HepG2 (cell line): Measurements from ENCODE around the gene RERE. TPM values are rescaled to one million over a fixed set of nuclear protein-coding genes. Genes with fewer than 3 reads are reported as not detected.
A peak's percentile ranks its signal among the peaks of the same experiment; 100 is the strongest.

Experiments used
- AKNA ChIP-seq: sonication (generic); formaldehyde crosslinking; IDR thresholded peaks from 2 replicates; pipeline ENCODE4 v1.4.0; 2020; ENCODE audit warnings: missing genetic modification reagents, borderline replicate concordance
- ATF3 ChIP-seq: sonication (generic); formaldehyde crosslinking; IDR thresholded peaks from 2 replicates; pipeline ENCODE4 v1.4.0; 2020; ENCODE audit warnings: missing genetic modification reagents
- ATRX ChIP-seq: sonication (generic); formaldehyde crosslinking; IDR thresholded peaks from 2 replicates; pipeline ENCODE4 v1.4.0; 2020; ENCODE audit warnings: missing genetic modification reagents, borderline replicate concordance
- DBP ChIP-seq: sonication (generic); formaldehyde crosslinking; IDR thresholded peaks from 2 replicates; pipeline ENCODE4 v1.4.0; 2020; ENCODE audit warnings: missing genetic modification reagents; ENCODE audit errors: not compliant biosample characterization
- FOXA3 ChIP-seq: IDR thresholded peaks from 2 replicates; pipeline ENCODE4 v1.6.1; 2016; ENCODE audit warnings: missing genetic modification reagents, missing compliant biosample characterization
- GTF2F1 ChIP-seq: fragments of 150-350 bp; IDR thresholded peaks from 2 replicates; pipeline ENCODE4 v1.6.1; 2014; ENCODE audit warnings: low read length
- GTF3A ChIP-seq: sonication (generic); formaldehyde crosslinking; conservative IDR thresholded peaks from 2 replicates; pipeline ENCODE4 v1.4.0; 2020; ENCODE audit warnings: mild to moderate bottlenecking, missing genetic modification reagents
- HDAC2 ChIP-seq: sonication (generic); formaldehyde crosslinking; IDR thresholded peaks from 2 replicates; pipeline ENCODE4 v1.4.0; 2020; ENCODE audit warnings: missing genetic modification reagents
- HES4 ChIP-seq: sonication (generic); formaldehyde crosslinking; IDR thresholded peaks from 2 replicates; pipeline ENCODE4 v1.9.0; 2021; ENCODE audit warnings: mild to moderate bottlenecking, missing genetic modification reagents, borderline replicate concordance
- KLF6 ChIP-seq: IDR thresholded peaks from 2 replicates; pipeline ENCODE4 v1.8.0; 2016; ENCODE audit warnings: missing biosample characterization, missing genetic modification reagents
- LCORL ChIP-seq, 2 experiments: fragments of 450-650 bp in 1 of 2; sonication (generic) in 1 of 2; formaldehyde crosslinking in 1 of 2; IDR thresholded peaks; 2 replicates each; pipeline versions ENCODE4 v1.5.0 to v1.6.1; 2017 to 2020; ENCODE audit warnings: antibody characterized with exemption in 1 of 2, missing genetic modification reagents in 1 of 2
- MAFF ChIP-seq: IDR thresholded peaks from 2 replicates; pipeline ENCODE4 v1.6.1; 2011; ENCODE audit warnings: low read depth, low read length, improper control_type of control experiment
- MIER2 ChIP-seq: IDR thresholded peaks from 2 replicates; pipeline ENCODE4 v1.6.1; 2016; ENCODE audit warnings: missing biosample characterization, missing genetic modification reagents
- NFYC ChIP-seq: IDR thresholded peaks from 2 replicates; pipeline ENCODE4 v1.6.1; 2016; ENCODE audit warnings: missing genetic modification reagents, missing compliant biosample characterization
- NKX3-1 ChIP-seq: sonication (generic); formaldehyde crosslinking; IDR thresholded peaks from 2 replicates; pipeline ENCODE4 v1.5.0; 2020; ENCODE audit warnings: missing genetic modification reagents
- NR2F6 ChIP-seq, 2 experiments: IDR thresholded peaks; 2 replicates each; pipeline ENCODE4 v1.6.1; 2016; ENCODE audit warnings: antibody characterized with exemption in 1 of 2, mild to moderate bottlenecking in 1 of 2
- RBM39 ChIP-seq: fragments of 200-400 bp; formaldehyde crosslinking; IDR thresholded peaks from one replicate; pipeline ENCODE4 v1.6.1; 2018; ENCODE audit warnings: antibody characterized with exemption, mild to moderate bottlenecking, low read depth, low read length; ENCODE audit not compliant: poor library complexity, severe bottlenecking
- SMC3 ChIP-seq: IDR thresholded peaks from 2 replicates; pipeline ENCODE4 v1.6.1; 2011; ENCODE audit warnings: low read length, improper control_type of control experiment
- TARDBP ChIP-seq: sonication (generic); formaldehyde crosslinking; IDR thresholded peaks from 2 replicates; pipeline ENCODE4 v1.8.0; 2022; ENCODE audit warnings: mild to moderate bottlenecking, missing genetic modification reagents
- ZBTB37 ChIP-seq: sonication (generic); formaldehyde crosslinking; IDR thresholded peaks from 2 replicates; pipeline ENCODE4 v1.4.0; 2020; ENCODE audit warnings: mild to moderate bottlenecking, missing genetic modification reagents
- ZKSCAN1 ChIP-seq: fragments of 150-350 bp; IDR thresholded peaks from 2 replicates; pipeline ENCODE4 v1.6.1; 2014; ENCODE audit warnings: low read length
- ZNF121 ChIP-seq: sonication (generic); formaldehyde crosslinking; IDR thresholded peaks from 2 replicates; pipeline ENCODE4 v1.5.0; 2020; ENCODE audit warnings: mild to moderate bottlenecking, missing genetic modification reagents
- ZNF501 ChIP-seq: sonication (generic); formaldehyde crosslinking; IDR thresholded peaks from 2 replicates; pipeline ENCODE4 v1.5.1; 2020; ENCODE audit warnings: mild to moderate bottlenecking, moderate library complexity, missing genetic modification reagents
- polyA plus RNA-seq, 8 experiments: library from polyadenylated mRNA; depleted of rRNA in 3 of 8; stranded (reverse) in 7 of 8; unstranded in 1 of 8; fragments of >200 nt; fragmentation: Illumina TruSeq in 4 of 8; extraction: Trizol in 4 of 8; gene quantifications; 2 replicates each; pipeline versions ENCODE4 v1.2.1 to v1.2.3, GENCODE V29; 2011 to 2016; ENCODE audit warnings: low read depth in 4 of 8, missing spikeins in 1 of 8, mixed read lengths in 1 of 8; ENCODE audit not compliant: insufficient read depth in 1 of 8
- total RNA-seq, 5 experiments: library from RNA; depleted of rRNA; stranded (reverse); fragments of >200 nt; fragmentation: Illumina TruSeq; extraction: Trizol; gene quantifications; 2 replicates each; pipeline ENCODE4 v1.2.3, GENCODE V29; 2016; ENCODE audit warnings: low read depth in 1 of 5

The RERE gene
- total and polyA plus RNA-seq, 2 of the 13 experiments (the other 11 are each of a cell fraction or from before 2014, with no cell fraction given), result 18.3 to 21.9 TPM

- TF ChIP-seq HDAC2 (CRISPR knock-in tag), result peak; percentile 24; the same call in 1 of the 2 replicates
- TF ChIP-seq ZKSCAN1, result no peak
- TF ChIP-seq SMC3, result peak; percentile 98
- TF ChIP-seq NR2F6 (IDR thresholded peaks at IDR 0.05), result no peak
- TF ChIP-seq NR2F6 (CRISPR knock-in tag; IDR thresholded peaks at IDR 0.05), result peak; percentile 49; the same call in 1 of the 2 replicates
- TF ChIP-seq LCORL (IDR thresholded peaks at IDR 0.05), result no peak
- peak; percentile 28; the same call in 1 of the 2 replicates for TF ChIP-seq LCORL (CRISPR knock-in tag; IDR thresholded peaks at IDR 0.05)
- TF ChIP-seq RBM39, result no peak
- no peak for TF ChIP-seq DBP (CRISPR knock-in tag)
- no peak for TF ChIP-seq MAFF
- TF ChIP-seq HES4 (CRISPR knock-in tag), result no peak
- TF ChIP-seq ZNF121 (CRISPR knock-in tag), result no peak
- no peak for TF ChIP-seq GTF3A (CRISPR knock-in tag)
- no peak for TF ChIP-seq TARDBP (CRISPR knock-in tag)
- TF ChIP-seq ZBTB37 (CRISPR knock-in tag), result no peak
- no peak for TF ChIP-seq ATF3 (CRISPR knock-in tag)
- TF ChIP-seq NFYC (CRISPR knock-in tag), result no peak
- no peak for TF ChIP-seq MIER2 (CRISPR knock-in tag)
- no peak for TF ChIP-seq ATRX (CRISPR knock-in tag)
- TF ChIP-seq AKNA (CRISPR knock-in tag), result no peak
- TF ChIP-seq NKX3-1 (CRISPR knock-in tag), result no peak
- peak; percentile 57; the same call in 1 of the 2 replicates for TF ChIP-seq FOXA3
- TF ChIP-seq KLF6 (CRISPR knock-in tag), result peak; percentile 69; the same call in 1 of the 2 replicates
- TF ChIP-seq GTF2F1, result no peak
- no peak; the same call in 1 of the 2 replicates for TF ChIP-seq ZNF501 (CRISPR knock-in tag)
These were observed 502.8 kb downstream of the RERE start (continued) for GRCh38 chr1:8314346-8315280.
